OCI-LY1 (cell line): ENCODE results near the gene TANGO6.

Experiments used
- EZH2 ChIP-seq: fragments of 200-600 bp; sonication (generic), shearing (Covaris generic); IDR thresholded peaks from 2 replicates; pipeline ENCODE4 v1.8.0; 2017; ENCODE audit warnings: borderline replicate concordance, mixed run types, mild to moderate bottlenecking, antibody characterized with exemption, low read length, moderate library complexity, mixed read lengths
- TF ChIP-seq, protein P1 (sequence below): fragments of 200-600 bp; sonication (generic), shearing (Covaris generic); IDR thresholded peaks from 2 replicates; pipeline ENCODE4 v1.5.1; 2017; ENCODE audit warnings: mild to moderate bottlenecking, antibody characterized with exemption, low read length, moderate library complexity, mixed read lengths

DNA sequence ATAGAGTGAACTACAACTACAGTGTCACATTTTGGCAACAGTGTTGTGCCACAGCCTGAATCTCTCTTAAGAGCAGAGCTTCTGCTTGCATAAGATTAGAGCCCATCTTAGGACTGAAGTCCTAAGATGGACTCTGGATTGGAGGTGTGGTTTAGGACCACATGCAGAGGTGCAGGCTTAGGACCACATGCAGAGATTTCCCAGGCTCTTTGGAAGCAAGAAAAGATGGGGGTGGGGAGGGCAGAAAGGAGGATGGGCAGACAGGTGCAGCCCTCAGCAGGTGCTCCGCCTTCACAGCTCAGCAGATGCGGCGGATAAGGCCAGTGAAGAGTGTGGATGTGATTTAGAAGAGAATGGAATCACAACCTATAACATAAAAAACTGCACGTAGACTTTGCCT lies 128.7 kb downstream of the TANGO6 start:
- TF ChIP-seq, protein P1, sequence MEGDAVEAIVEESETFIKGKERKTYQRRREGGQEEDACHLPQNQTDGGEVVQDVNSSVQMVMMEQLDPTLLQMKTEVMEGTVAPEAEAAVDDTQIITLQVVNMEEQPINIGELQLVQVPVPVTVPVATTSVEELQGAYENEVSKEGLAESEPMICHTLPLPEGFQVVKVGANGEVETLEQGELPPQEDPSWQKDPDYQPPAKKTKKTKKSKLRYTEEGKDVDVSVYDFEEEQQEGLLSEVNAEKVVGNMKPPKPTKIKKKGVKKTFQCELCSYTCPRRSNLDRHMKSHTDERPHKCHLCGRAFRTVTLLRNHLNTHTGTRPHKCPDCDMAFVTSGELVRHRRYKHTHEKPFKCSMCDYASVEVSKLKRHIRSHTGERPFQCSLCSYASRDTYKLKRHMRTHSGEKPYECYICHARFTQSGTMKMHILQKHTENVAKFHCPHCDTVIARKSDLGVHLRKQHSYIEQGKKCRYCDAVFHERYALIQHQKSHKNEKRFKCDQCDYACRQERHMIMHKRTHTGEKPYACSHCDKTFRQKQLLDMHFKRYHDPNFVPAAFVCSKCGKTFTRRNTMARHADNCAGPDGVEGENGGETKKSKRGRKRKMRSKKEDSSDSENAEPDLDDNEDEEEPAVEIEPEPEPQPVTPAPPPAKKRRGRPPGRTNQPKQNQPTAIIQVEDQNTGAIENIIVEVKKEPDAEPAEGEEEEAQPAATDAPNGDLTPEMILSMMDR: no peak
- no peak for TF ChIP-seq EZH2
